DOHH2 (cell line): ENCODE data around the gene MESD.

Experiments used
- H3F3A ChIP-seq: fragments of 200-600 bp; sonication (generic), shearing (Covaris generic); 2 replicates; pipeline ENCODE4 v1.6.0; 2016; ENCODE audit warnings: antibody characterized with exemption, mild to moderate bottlenecking; ENCODE audit not compliant: control insufficient read depth, insufficient read depth
- H3K27ac ChIP-seq: fragments of 200-600 bp; sonication (generic); 2 replicates; pipeline ENCODE4 v1.5.1; 2014; ENCODE audit warnings: low read depth, mild to moderate bottlenecking, low read length, moderate library complexity
- H3K27me3 ChIP-seq: fragments of 200-600 bp; sonication (generic); 2 replicates; pipeline ENCODE4 v1.6.1; 2014; ENCODE audit warnings: mild to moderate bottlenecking, low read length, mixed read lengths; ENCODE audit not compliant: control insufficient read depth
- H3K36me3 ChIP-seq: fragments of 200-600 bp; sonication (generic); 2 replicates; pipeline ENCODE4 v1.6.1; 2014; ENCODE audit warnings: mild to moderate bottlenecking, low read length, moderate library complexity, mixed read lengths; ENCODE audit not compliant: control insufficient read depth
- H3K4me1 ChIP-seq: fragments of 200-600 bp; sonication (generic); 2 replicates; pipeline ENCODE4 v1.6.1; 2014; ENCODE audit warnings: mild to moderate bottlenecking, low read length, mixed read lengths; ENCODE audit not compliant: control insufficient read depth
- H3K4me2 ChIP-seq: fragments of 200-600 bp; sonication (generic); 2 replicates; pipeline ENCODE4 v1.6.0; 2014; ENCODE audit warnings: mild to moderate bottlenecking, low read length, moderate library complexity
- H3K4me3 ChIP-seq: fragments of 200-600 bp; sonication (generic); 2 replicates; pipeline ENCODE4 v1.5.1; 2014; ENCODE audit warnings: mild to moderate bottlenecking, low read length, mixed read lengths
- H3K79me2 ChIP-seq: fragments of 200-600 bp; sonication (generic); 2 replicates; pipeline ENCODE4 v1.6.1; 2014; ENCODE audit warnings: mild to moderate bottlenecking, low read length, mixed read lengths; ENCODE audit not compliant: control insufficient read depth
- H3K9me2 ChIP-seq: fragments of 200-600 bp; sonication (generic); replicated peaks from 2 replicates; pipeline ENCODE4 v1.6.1; 2014; ENCODE audit warnings: mild to moderate bottlenecking, low read length, mixed read lengths; ENCODE audit not compliant: control insufficient read depth
- H3K9me3 ChIP-seq: fragments of 200-600 bp; sonication (generic); 2 replicates; pipeline ENCODE4 v1.6.1; 2014; ENCODE audit warnings: antibody characterized with exemption, low read length, mixed read lengths; ENCODE audit not compliant: control insufficient read depth, insufficient read depth
- H4K20me1 ChIP-seq: fragments of 200-600 bp; sonication (generic); 2 replicates; pipeline ENCODE4 v1.6.0; 2014; ENCODE audit warnings: low read depth, mild to moderate bottlenecking, antibody characterized with exemption, low read length, moderate library complexity; ENCODE audit not compliant: control insufficient read depth, insufficient read depth
- CTCF ChIP-seq: fragments of 200-600 bp; sonication (generic); IDR thresholded peaks from one replicate; pipeline ENCODE4 v1.5.1; 2014; ENCODE audit warnings: antibody characterized with exemption, mild to moderate bottlenecking, low read depth, low read length; ENCODE audit not compliant: poor library complexity, severe bottlenecking
- EZH2phosphoT487 ChIP-seq: fragments of 200-600 bp; sonication (generic); IDR thresholded peaks from 2 replicates; pipeline ENCODE4 v1.6.1; 2017; ENCODE audit warnings: borderline replicate concordance, mild to moderate bottlenecking, antibody characterized with exemption, low read length, moderate library complexity, mixed read lengths

MESD gene

GRCh38 chr15:80998251-80998650, 8.6 kb upstream of the MESD start:
- Histone ChIP-seq H3K27ac (no peak overlapping the region), H3K4me2 (no peak overlapping the region), H3K9me2 (no peaks in the 10 kb centered on the region)

GRCh38 chr15:80997692-80998091, 8.1 kb upstream of the MESD start:
- no peak overlapping the region for H3K27ac ChIP-seq
- no peaks in the 10 kb centered on the region for H3K9me2 ChIP-seq
- 0 out of 2 replicates have a peak, but pooled peaks cover 4% of the 10 kb centered on the region for H3F3A ChIP-seq
- TF ChIP-seq CTCF: no peak
- no peak for TF ChIP-seq EZH2phosphoT487
- H3K4me1 ChIP-seq: peaks cover 16% of the 10 kb centered on the region
- no peak overlapping the region for H3K4me2 ChIP-seq
- no peak overlapping the region for H3K4me3 ChIP-seq
- peaks cover 5% of the 10 kb centered on the region for H3K36me3 ChIP-seq
- H3K9me3 ChIP-seq: peaks cover 3% of the 10 kb centered on the region; the same call in 1 of the 2 replicates
- 0 out of 2 replicates have a peak, but pooled peaks cover 6% of the 10 kb centered on the region for H4K20me1 ChIP-seq
- H3K79me2 ChIP-seq: peaks cover 30% of the 10 kb centered on the region
- no peaks in the 10 kb centered on the region for H3K27me3 ChIP-seq

More at GRCh38 chr15:80998251-80998650, 8.6 kb upstream of the MESD start:
- Histone ChIP-seq H3K4me1 (peaks cover 21% of the 10 kb centered on the region), H3K4me3 (no peak overlapping the region), H3K79me2 (peaks cover 35% of the 10 kb centered on the region), H3K27me3 (no peaks in the 10 kb centered on the region), H4K20me1 (peaks cover 10% of the 10 kb centered on the region; the same call in 1 of the 2 replicates), H3K36me3 (peaks cover 11% of the 10 kb centered on the region), H3F3A (0 out of 2 replicates have a peak, but pooled peaks cover 4% of the 10 kb centered on the region), H3K9me3 (peaks cover 3% of the 10 kb centered on the region; the same call in 1 of the 2 replicates)
- TF ChIP-seq EZH2phosphoT487 (no peak), CTCF (no peak)

- no peak overlapping the region for H3K4me2 ChIP-seq
- H3K4me1 ChIP-seq: peaks cover 16% of the 10 kb centered on the region
- H3K9me3 ChIP-seq: peaks cover 3% of the 10 kb centered on the region; the same call in 1 of the 2 replicates
- TF ChIP-seq EZH2phosphoT487: no peak
- TF ChIP-seq CTCF: peak; percentile 68
- no peaks in the 10 kb centered on the region for H3K9me2 ChIP-seq
- no peak overlapping the region for H3K4me3 ChIP-seq
- H3K27ac ChIP-seq: no peak overlapping the region
- H3K36me3 ChIP-seq: no peaks in the 10 kb centered on the region
- H3F3A ChIP-seq: 0 out of 2 replicates have a peak, but pooled peaks cover 4% of the 10 kb centered on the region
- peaks cover 15% of the 10 kb centered on the region for H3K79me2 ChIP-seq
- no peaks in the 10 kb centered on the region for H3K27me3 ChIP-seq
- H4K20me1 ChIP-seq: no peaks in the 10 kb centered on the region
These were observed 6.6 kb upstream of the MESD start for GRCh38 chr15:80996247-80996646.
